Chondrocyte (in vitro differentiated cells): ENCODE measurements around the gene ZNF419. TPM values are rescaled to one million over a fixed set of nuclear protein-coding genes. Genes with fewer than 3 reads are reported as not detected.
"Not testable (repeated sequence)": the region's sequence is repeated elsewhere in the genome, so short reads cannot be mapped to it uniquely, and the experiment has no call there.

Source experiments
- DNase-seq: peaks from one replicate; pipeline ENCODE4 v3.0.0; 2021; ENCODE audit warnings: mixed read lengths, low spot score
- H3K27ac Mint-ChIP-seq: one replicate; pipeline ENCODE4 v1.8.0; 2021; ENCODE audit warnings: mild to moderate bottlenecking, moderate library complexity, mixed read lengths; ENCODE audit not compliant: unreplicated experiment
- H3K27me3 Mint-ChIP-seq: 2 replicates; pipeline ENCODE4 v1.8.0; 2021; ENCODE audit warnings: low read depth, mixed read lengths
- H3K36me3 Mint-ChIP-seq: 2 replicates; pipeline ENCODE4 v1.8.0; 2021; ENCODE audit warnings: low read depth, mixed read lengths
- H3K4me1 Mint-ChIP-seq: 2 replicates; pipeline ENCODE4 v1.8.0; 2021; ENCODE audit warnings: low read depth, mild to moderate bottlenecking, mixed read lengths
- H3K4me3 Mint-ChIP-seq: one replicate; pipeline ENCODE4 v1.8.0; 2021; ENCODE audit warnings: mild to moderate bottlenecking, moderate library complexity, mixed read lengths; ENCODE audit not compliant: unreplicated experiment
- H3K9me3 Mint-ChIP-seq: 2 replicates; pipeline ENCODE4 v1.8.0; 2021; ENCODE audit warnings: low read depth, mixed read lengths
- CTCF ChIP-seq: fragments of 200-600 bp; sonication (generic); IDR thresholded peaks from 2 replicates; pipeline ENCODE4 v1.5.0; 2021; ENCODE audit warnings: antibody characterized with exemption, mild to moderate bottlenecking, moderate library complexity
- total RNA-seq: library from RNA; stranded (reverse); gene quantifications from 3 replicates; pipeline ENCODE4 v1.2.1, GENCODE V29; 2021

The ZNF419 gene
- total RNA-seq, 1 donor from 2014 or later = 15.5 TPM

DNA sequence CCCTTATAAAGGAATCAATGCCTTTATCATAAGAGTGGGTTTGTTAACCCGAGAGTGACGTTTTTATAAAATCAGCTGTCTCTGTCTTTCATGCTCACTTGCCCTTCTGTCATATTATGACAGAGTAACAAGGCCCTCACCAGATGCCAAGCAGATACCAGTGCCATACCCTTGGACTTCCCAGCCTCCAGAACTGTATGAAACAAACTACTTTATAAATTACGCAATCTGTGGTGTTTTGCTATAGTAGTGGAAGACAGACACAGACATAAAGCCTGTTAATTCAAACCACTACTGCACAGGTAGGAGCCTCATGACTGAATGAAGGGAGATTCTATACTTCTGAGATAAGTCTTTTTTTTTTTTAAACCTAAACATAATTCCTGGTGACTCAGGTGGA is 35.2 kb upstream of the ZNF419 start:
- DNase-seq = no peak
- no peak overlapping the region for H3K27ac Mint-ChIP-seq
- peaks cover 17% of the 10 kb centered on the region for H3K36me3 Mint-ChIP-seq
- TF ChIP-seq CTCF = no peak
- H3K27me3 Mint-ChIP-seq = no peaks in the 10 kb centered on the region
- no peaks in the 10 kb centered on the region for H3K4me1 Mint-ChIP-seq
- H3K9me3 Mint-ChIP-seq = peaks cover 30% of the 10 kb centered on the region
- H3K4me3 Mint-ChIP-seq = no peak overlapping the region

- H3K4me3 Mint-ChIP-seq = no peak overlapping the region
- H3K27ac Mint-ChIP-seq = no peak overlapping the region
- peaks cover 69% of the 10 kb centered on the region for H3K9me3 Mint-ChIP-seq
Observed at GRCh38 chr19:57465680-57466381, 21.7 kb upstream of the ZNF419 start.

GRCh38 chr19:57466489-57466888 is 21.1 kb upstream of the ZNF419 start:
- H3K36me3 Mint-ChIP-seq = peaks cover 47% of the 10 kb centered on the region
- no peaks in the 10 kb centered on the region for H3K27me3 Mint-ChIP-seq
- no peak for TF ChIP-seq CTCF
- DNase-seq = no peak
- H3K9me3 Mint-ChIP-seq = peaks cover 69% of the 10 kb centered on the region
- H3K27ac Mint-ChIP-seq = no peak overlapping the region
- H3K4me3 Mint-ChIP-seq = no peak overlapping the region
- H3K4me1 Mint-ChIP-seq = no peaks in the 10 kb centered on the region

More at GRCh38 chr19:57465680-57466381, 21.7 kb upstream of the ZNF419 start:
- Mint-ChIP-seq H3K4me1 (no peaks in the 10 kb centered on the region), H3K27me3 (no peaks in the 10 kb centered on the region), H3K36me3 (peaks cover 40% of the 10 kb centered on the region)
- TF ChIP-seq CTCF = peak; percentile 41
- DNase-seq = no peak

- Mint-ChIP-seq H3K27ac (no peak overlapping the region), H3K4me1 (peaks cover 18% of the 10 kb centered on the region), H3K36me3 (peaks cover 81% of the 10 kb centered on the region), H3K4me3 (no peak overlapping the region), H3K27me3 (no peaks in the 10 kb centered on the region), H3K9me3 (peaks cover 92% of the 10 kb centered on the region)
- TF ChIP-seq CTCF = no peak
- DNase-seq = no peak
Observed at GRCh38 chr19:57473646-57474045, 13.9 kb upstream of the ZNF419 start.

GRCh38 chr19:57477191-57478008 is 10.2 kb upstream of the ZNF419 start, which contains the start of gene ZNF772:
TSS of gene ZNF772 (minus strand) at chr19:57477566. CDS start at chr19:57477309, 257 bp downstream.
- peak; percentile 92 for DNase-seq
- Mint-ChIP-seq H3K4me1 (peaks cover 18% of the 10 kb centered on the region), H3K27ac (peak within 1 kb of the TSS; percentile 93), H3K27me3 (no peaks in the 10 kb centered on the region), H3K9me3 (peaks cover 55% of the 10 kb centered on the region), H3K36me3 (peaks cover 49% of the 10 kb centered on the region), H3K4me3 (peak within 1 kb of the TSS; percentile 86)
- peak; percentile 63 for TF ChIP-seq CTCF

DNA sequence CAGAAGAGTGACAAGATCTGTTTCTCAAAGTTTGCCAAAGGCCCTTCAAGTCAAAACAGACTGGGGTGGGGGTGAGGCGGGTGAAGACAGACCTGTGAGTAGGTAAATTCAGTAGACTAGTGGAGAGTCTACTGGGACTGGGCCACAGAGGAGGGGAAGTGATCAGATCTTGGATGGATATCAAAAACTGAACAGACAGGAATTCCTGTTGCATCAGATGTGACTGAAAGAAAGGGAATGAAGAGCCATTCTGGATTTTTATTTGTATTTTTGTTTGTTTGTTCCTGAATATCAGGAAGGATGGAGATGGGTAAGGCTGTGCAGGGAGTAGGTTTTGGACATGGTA is 722 bp downstream of the ZNF419 start:
- not testable (repeated sequence) for H3K27me3 Mint-ChIP-seq, DNase-seq
- Mint-ChIP-seq H3K4me1 (peaks cover 13% of the 10 kb centered on the region), H3K27ac (peak overlapping the region; percentile 86), H3K36me3 (peaks cover 42% of the 10 kb centered on the region), H3K9me3 (peaks cover 43% of the 10 kb centered on the region), H3K4me3 (peak overlapping the region; percentile 77)

GRCh38 chr19:57499332-57499679 is 11.8 kb downstream of the ZNF419 start:
- not testable (repeated sequence) for DNase-seq, H3K27me3 Mint-ChIP-seq
- Mint-ChIP-seq H3K9me3 (peaks cover 68% of the 10 kb centered on the region), H3K27ac (peak overlapping the region; percentile 80), H3K36me3 (peaks cover 49% of the 10 kb centered on the region), H3K4me1 (peaks cover 16% of the 10 kb centered on the region), H3K4me3 (peak overlapping the region; percentile 77)
